SK-N-MC (cell line): ENCODE measurements around the gene MRNIP.

ENCODE experiments used
- EZH2 ChIP-seq: fragments of 200-600 bp; sonication (generic); IDR thresholded peaks from one replicate; pipeline ENCODE4 v1.6.1; 2017; ENCODE audit warnings: antibody characterized with exemption
- POLR2AphosphoS5 ChIP-seq: IDR thresholded peaks from 2 replicates; pipeline ENCODE4 v1.6.1; 2012; ENCODE audit warnings: mild to moderate bottlenecking, low read depth, low read length, borderline replicate concordance

GRCh38 chr5:179904463-179905160, 46.0 kb upstream of the MRNIP start:
- TF ChIP-seq EZH2 (no peak), POLR2AphosphoS5 (no peak)
